Prostate gland (tissue), 2 donors: Measurements from ENCODE around the gene SHROOM3.

Experiments
- CTCF ChIP-seq, 4 experiments: fragments of 200-600 bp in 2 of 4; fragments of 450-650 bp in 2 of 4; sonication (generic) in 2 of 4; IDR thresholded peaks; 1 replicate in 3 of 4; 2 replicates in 1 of 4; pipeline ENCODE4 v1.5.1; 2016 to 2019; ENCODE audit warnings: antibody characterized with exemption in 4 of 4, mild to moderate bottlenecking in 2 of 4, moderate library complexity in 2 of 4
- POLR2A ChIP-seq: fragments of 450-650 bp; IDR thresholded peaks from one replicate; pipeline ENCODE4 v1.6.1; 2016; ENCODE audit warnings: antibody characterized with exemption, mild to moderate bottlenecking

DNA sequence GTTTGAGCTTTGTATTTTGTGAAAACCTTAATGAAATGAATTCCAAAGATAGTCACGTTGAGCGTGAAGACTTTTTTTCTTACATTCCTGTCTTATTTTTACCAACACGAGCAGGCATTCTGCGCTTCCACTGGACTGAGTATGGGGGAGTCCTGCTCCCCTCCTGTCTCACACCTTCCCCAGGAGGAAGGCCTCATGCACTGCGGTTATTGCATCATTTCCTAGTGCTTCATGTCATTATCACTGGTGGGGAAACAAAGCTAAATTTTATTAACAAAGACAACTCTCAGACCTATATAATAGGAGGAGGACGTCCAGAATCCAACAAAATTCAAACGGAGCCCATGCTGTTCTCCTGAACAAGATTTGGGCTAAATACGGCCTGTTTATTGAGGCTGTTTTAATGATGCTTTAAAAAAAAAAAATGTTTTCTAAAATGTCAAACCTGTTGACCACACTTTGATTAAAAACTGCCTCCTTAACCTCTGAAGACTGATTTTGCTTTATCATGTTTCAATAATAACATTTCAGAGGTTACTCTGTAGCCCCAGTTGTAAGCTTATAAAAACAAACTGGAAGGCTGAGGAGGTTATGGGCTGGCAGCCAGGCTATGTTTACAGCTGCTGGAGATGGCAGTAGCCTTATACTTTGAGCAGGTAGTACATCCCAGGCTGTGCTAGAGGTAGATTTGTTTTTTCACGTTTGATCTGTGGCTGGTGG, 344.9 kb downstream of the SHROOM3 start:
- TF ChIP-seq CTCF (IDR thresholded peaks at IDR 0.05) (no peak), POLR2A (no peak)
